ENCODE measurements around the gene MYH7.

- no peak for TF ChIP-seq CTCF (IDR thresholded peaks at IDR 0.05)
- no peak for TF ChIP-seq POLR2A (IDR thresholded peaks at IDR 0.05; ENCODE audit: low read length)
- TF ChIP-seq, protein P1, sequence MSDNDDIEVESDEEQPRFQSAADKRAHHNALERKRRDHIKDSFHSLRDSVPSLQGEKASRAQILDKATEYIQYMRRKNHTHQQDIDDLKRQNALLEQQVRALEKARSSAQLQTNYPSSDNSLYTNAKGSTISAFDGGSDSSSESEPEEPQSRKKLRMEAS (IDR thresholded peaks at IDR 0.05) = no peak
- TF ChIP-seq PHF8 (IDR thresholded peaks at IDR 0.05; ENCODE audit: borderline replicate concordance, low read depth) = no peak
- TF ChIP-seq POLR2AphosphoS2 (conservative IDR thresholded peaks at IDR 0.05; ENCODE audit: low read length) = no peak
Measured at GRCh38 chr14:23408307-23408630, 27.2 kb downstream of the MYH7 start.

Data from A549 (cell line).